ENCODE results near the gene FYB1. TPM values are rescaled to one million over a fixed set of nuclear protein-coding genes. Genes with fewer than 3 reads are reported as not detected.
"Not testable (repeated sequence)": the region's sequence is repeated elsewhere in the genome, so short reads cannot be mapped to it uniquely, and the experiment has no call there.

The FYB1 gene
- total RNA-seq, 1 donor from 2014 or later = 0.11 TPM

DNA sequence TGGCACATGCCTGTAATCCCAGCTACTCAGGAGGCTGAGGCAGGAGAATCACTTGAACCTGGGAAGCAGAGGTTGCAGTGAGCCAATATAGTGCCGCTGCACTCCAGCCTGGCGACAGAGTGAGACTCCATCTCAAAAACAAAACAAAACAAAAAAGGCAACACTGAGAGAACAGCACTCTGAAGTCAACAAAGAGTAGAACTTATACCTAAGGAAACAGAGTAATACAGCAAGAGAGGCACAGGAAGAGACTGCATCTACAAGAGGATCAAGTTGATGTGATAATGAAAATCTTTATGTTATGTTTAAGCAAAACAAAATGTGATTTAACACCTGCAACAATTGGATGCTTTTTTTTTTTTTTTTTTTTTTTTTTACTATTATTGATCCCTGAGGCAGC is 33.1 kb downstream of the FYB1 start:
- Histone ChIP-seq H2AFZ (ENCODE audit: low read depth, low read length) (no peak overlapping the region), H3K9me3 (ENCODE audit: insufficient read depth, low read depth, low read length) (no peaks in the 10 kb centered on the region), H3K27me3 (ENCODE audit: insufficient read depth, low read length) (no peaks in the 10 kb centered on the region), H3K9ac (ENCODE audit: low read length) (no peak overlapping the region), H3K79me2 (ENCODE audit: insufficient read depth, low read length) (no peaks in the 10 kb centered on the region), H3K36me3 (ENCODE audit: insufficient read depth, low read length) (no peaks in the 10 kb centered on the region), H3K4me3 (ENCODE audit: insufficient read depth, low read depth, low read length) (no peak overlapping the region), H4K20me1 (ENCODE audit: insufficient read depth, low read length) (no peaks in the 10 kb centered on the region), H3K27ac (ENCODE audit: low read depth, low read length) (no peak overlapping the region), H3K4me1 (ENCODE audit: insufficient read depth, low read length) (no peaks in the 10 kb centered on the region), H3K4me2 (ENCODE audit: low read length) (no peak overlapping the region)
- no peak for DNase-seq (ENCODE audit: low read depth)
- H3K9me3 Mint-ChIP-seq (ENCODE audit: unreplicated experiment) = peaks cover 2% of the 10 kb centered on the region
- no peak overlapping the region for H3K27ac Mint-ChIP-seq (ENCODE audit: unreplicated experiment)
- no peak for FAIRE-seq
- no peak for TF ChIP-seq EZH2 (IDR thresholded peaks at IDR 0.05; ENCODE audit: insufficient read depth, low read length)
- TF ChIP-seq, protein P1, sequence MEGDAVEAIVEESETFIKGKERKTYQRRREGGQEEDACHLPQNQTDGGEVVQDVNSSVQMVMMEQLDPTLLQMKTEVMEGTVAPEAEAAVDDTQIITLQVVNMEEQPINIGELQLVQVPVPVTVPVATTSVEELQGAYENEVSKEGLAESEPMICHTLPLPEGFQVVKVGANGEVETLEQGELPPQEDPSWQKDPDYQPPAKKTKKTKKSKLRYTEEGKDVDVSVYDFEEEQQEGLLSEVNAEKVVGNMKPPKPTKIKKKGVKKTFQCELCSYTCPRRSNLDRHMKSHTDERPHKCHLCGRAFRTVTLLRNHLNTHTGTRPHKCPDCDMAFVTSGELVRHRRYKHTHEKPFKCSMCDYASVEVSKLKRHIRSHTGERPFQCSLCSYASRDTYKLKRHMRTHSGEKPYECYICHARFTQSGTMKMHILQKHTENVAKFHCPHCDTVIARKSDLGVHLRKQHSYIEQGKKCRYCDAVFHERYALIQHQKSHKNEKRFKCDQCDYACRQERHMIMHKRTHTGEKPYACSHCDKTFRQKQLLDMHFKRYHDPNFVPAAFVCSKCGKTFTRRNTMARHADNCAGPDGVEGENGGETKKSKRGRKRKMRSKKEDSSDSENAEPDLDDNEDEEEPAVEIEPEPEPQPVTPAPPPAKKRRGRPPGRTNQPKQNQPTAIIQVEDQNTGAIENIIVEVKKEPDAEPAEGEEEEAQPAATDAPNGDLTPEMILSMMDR (IDR thresholded peaks at IDR 0.05; ENCODE audit: insufficient read depth, low read depth, low read length) = no peak
- H3K4me1 Mint-ChIP-seq (ENCODE audit: low read depth, unreplicated experiment) = no peaks in the 10 kb centered on the region
- H3K27me3 Mint-ChIP-seq (ENCODE audit: low read depth, unreplicated experiment) = peaks cover 2% of the 10 kb centered on the region
- H3K36me3 Mint-ChIP-seq (ENCODE audit: low read depth, unreplicated experiment) = no peaks in the 10 kb centered on the region
- H3K4me3 Mint-ChIP-seq (ENCODE audit: unreplicated experiment) = no peak overlapping the region

DNA sequence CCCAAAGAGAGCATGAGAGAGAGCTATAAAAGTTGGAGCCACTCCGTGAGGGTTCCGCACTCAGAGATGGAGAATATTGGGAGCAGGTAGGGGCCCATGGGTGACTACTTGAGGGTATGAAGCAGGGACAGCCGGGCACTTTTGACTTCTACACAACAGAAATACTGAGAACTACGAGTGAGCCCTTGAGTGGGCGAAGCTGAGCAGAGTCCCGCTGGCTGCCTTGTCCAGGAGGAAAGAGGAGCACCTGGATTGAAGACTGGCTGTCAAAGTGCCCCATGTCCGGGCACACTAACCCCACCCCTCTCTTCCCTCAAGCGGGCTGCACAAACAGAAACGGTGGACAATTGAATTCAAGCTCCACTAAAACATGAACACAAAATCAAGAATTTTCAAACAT is 33.6 kb downstream of the FYB1 start:
- Histone ChIP-seq H3K4me1 (ENCODE audit: insufficient read depth, low read length) (no peaks in the 10 kb centered on the region), H2AFZ (ENCODE audit: low read depth, low read length) (no peak overlapping the region), H3K79me2 (ENCODE audit: insufficient read depth, low read length) (no peaks in the 10 kb centered on the region), H3K4me3 (ENCODE audit: insufficient read depth, low read depth, low read length) (no peak overlapping the region), H3K36me3 (ENCODE audit: insufficient read depth, low read length) (no peaks in the 10 kb centered on the region), H3K27ac (ENCODE audit: low read depth, low read length) (no peak overlapping the region), H3K27me3 (ENCODE audit: insufficient read depth, low read length) (no peaks in the 10 kb centered on the region), H3K9ac (ENCODE audit: low read length) (no peak overlapping the region), H3K9me3 (ENCODE audit: insufficient read depth, low read depth, low read length) (no peaks in the 10 kb centered on the region), H3K4me2 (ENCODE audit: low read length) (no peak overlapping the region), H4K20me1 (ENCODE audit: insufficient read depth, low read length) (no peaks in the 10 kb centered on the region)
- no peak overlapping the region for H3K4me3 Mint-ChIP-seq (ENCODE audit: unreplicated experiment)
- TF ChIP-seq, protein P1 (IDR thresholded peaks at IDR 0.05; ENCODE audit: insufficient read depth, low read depth, low read length) = no peak
- TF ChIP-seq EZH2 (IDR thresholded peaks at IDR 0.05; ENCODE audit: insufficient read depth, low read length) = no peak
- peaks cover 2% of the 10 kb centered on the region for H3K9me3 Mint-ChIP-seq (ENCODE audit: unreplicated experiment)
- no peak overlapping the region for H3K27ac Mint-ChIP-seq (ENCODE audit: unreplicated experiment)
- H3K4me1 Mint-ChIP-seq (ENCODE audit: low read depth, unreplicated experiment) = no peaks in the 10 kb centered on the region
- H3K27me3 Mint-ChIP-seq (ENCODE audit: low read depth, unreplicated experiment) = peaks cover 2% of the 10 kb centered on the region
- no peaks in the 10 kb centered on the region for H3K36me3 Mint-ChIP-seq (ENCODE audit: low read depth, unreplicated experiment)
- FAIRE-seq (no peak), DNase-seq (ENCODE audit: low read depth) (no peak)

DNA sequence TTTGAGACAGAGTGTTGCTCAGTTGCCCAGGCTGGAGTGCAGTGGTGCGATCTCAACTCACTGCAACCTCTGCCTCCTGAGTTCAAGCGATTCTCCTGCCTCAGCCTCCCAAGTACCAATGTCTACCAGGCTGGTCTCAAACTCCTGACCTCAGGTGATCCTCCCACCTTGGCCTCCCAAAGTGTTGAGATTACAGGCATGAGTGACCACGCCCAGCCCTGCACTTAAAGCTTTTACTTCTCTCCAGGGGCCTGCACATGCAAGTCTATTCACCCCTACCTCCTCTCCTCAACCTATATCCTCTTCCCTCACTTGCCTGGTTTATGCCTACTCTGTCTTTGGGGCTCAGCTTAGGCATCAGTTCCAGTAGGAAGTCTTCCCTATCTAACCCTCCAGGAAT is 39.8 kb downstream of the FYB1 start:
- not testable (repeated sequence) for H3K27me3 ChIP-seq (ENCODE audit: insufficient read depth, low read length); H3K4me1 ChIP-seq (ENCODE audit: insufficient read depth, low read length); H3K27ac Mint-ChIP-seq (ENCODE audit: unreplicated experiment); H2AFZ ChIP-seq (ENCODE audit: low read depth, low read length); H3K36me3 ChIP-seq (ENCODE audit: insufficient read depth, low read length); H3K4me2 ChIP-seq (ENCODE audit: low read length); DNase-seq (ENCODE audit: low read depth); H4K20me1 ChIP-seq (ENCODE audit: insufficient read depth, low read length); H3K36me3 Mint-ChIP-seq (ENCODE audit: low read depth, unreplicated experiment); H3K9me3 Mint-ChIP-seq (ENCODE audit: unreplicated experiment); H3K79me2 ChIP-seq (ENCODE audit: insufficient read depth, low read length); H3K9me3 ChIP-seq (ENCODE audit: insufficient read depth, low read depth, low read length); H3K4me3 Mint-ChIP-seq (ENCODE audit: unreplicated experiment); H3K27ac ChIP-seq (ENCODE audit: low read depth, low read length); FAIRE-seq; H3K4me3 ChIP-seq (ENCODE audit: insufficient read depth, low read depth, low read length); H3K9ac ChIP-seq (ENCODE audit: low read length); H3K27me3 Mint-ChIP-seq (ENCODE audit: low read depth, unreplicated experiment)
- peaks cover 22% of the 10 kb centered on the region for H3K4me1 Mint-ChIP-seq (ENCODE audit: low read depth, unreplicated experiment)
